HG03571 (cell line): ENCODE results near the gene SLC5A9.

ENCODE experiments used
- ATAC-seq: cut with Tn5 transposase; IDR thresholded peaks from one replicate; pipeline ENCODE4 v1.9.1; 2021; ENCODE audit not compliant: unreplicated experiment

Gene SLC5A9

DNA sequence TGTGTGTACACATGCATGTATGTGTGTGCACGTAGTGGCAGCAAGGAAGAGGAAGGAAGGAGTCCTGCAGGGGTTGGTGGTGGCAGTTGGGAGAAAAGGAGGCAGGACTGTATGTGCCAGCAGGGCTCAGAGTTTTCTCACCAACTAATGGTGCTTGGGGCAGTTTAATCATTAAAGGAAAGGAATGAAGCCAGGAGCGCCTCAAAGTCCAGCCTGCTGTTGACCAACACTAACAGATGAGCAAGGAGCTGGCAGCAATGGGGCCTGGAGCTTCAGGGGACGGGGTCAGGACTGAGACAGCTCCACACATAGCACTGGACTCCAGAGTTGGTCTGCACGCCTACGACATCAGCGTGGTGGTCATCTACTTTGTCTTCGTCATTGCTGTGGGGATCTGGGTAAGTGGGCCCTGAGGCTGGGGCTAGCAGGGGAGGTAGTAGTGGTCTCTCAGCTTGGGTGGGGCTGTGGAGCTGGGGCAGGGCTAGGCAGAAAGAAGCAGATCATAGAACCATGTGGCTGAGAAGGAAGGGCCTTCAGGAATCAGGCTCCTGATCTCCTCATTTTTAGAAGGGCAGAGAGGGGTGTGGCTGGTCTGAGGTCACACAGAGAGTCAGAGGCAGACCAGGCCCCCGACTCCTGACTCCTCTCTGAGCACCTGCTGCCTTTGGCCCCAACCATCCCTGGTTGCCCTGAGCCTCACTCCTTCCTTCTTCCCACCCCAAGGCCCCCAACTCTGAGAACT is at the start of gene SLC5A9:
Gene SLC5A9, plus strand, starts transcription at position 216 of the 742 bp plus-strand sequence. Its CDS starts 21 bp downstream, at position 237.
- ATAC-seq = no peak

DNA sequence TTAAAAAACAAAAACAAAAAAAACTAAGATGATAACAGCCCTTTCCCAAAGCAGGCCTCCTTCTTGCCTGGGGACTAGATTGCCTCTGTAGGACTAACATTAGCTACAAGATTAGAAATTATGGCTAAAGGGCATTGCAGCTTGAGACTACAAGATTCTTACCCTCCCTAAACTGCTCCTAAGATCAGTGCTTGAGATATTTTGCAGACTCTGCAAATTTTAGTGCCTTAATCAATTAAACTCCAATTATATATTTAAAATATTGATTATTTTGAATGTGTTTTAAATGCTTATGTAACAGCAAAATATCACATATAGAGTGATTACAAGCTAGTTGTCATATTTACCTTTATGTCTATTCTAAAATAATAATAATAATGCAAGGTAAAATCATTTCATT is 47.4 kb upstream of the SLC5A9 start:
- no peak for ATAC-seq

DNA sequence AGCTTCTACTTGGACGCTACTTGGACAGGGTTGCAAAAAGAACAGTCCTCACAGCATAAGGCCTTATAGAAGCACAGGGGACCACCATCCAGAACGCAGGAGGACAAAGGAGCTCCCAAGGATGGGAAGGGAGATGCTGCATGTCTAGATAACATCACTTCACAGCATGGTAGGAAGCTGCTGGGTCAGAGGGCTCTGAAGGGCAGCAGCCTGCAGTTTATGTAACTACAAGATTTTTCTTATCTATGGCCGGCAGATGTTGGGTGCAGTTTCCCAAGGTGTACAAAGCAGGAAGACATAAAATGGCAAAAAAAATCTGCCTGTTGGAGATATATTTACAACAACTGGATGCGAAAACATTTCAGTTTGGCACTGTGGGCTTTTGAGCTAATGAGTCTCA is 45.3 kb upstream of the SLC5A9 start:
- ATAC-seq = no peak

DNA sequence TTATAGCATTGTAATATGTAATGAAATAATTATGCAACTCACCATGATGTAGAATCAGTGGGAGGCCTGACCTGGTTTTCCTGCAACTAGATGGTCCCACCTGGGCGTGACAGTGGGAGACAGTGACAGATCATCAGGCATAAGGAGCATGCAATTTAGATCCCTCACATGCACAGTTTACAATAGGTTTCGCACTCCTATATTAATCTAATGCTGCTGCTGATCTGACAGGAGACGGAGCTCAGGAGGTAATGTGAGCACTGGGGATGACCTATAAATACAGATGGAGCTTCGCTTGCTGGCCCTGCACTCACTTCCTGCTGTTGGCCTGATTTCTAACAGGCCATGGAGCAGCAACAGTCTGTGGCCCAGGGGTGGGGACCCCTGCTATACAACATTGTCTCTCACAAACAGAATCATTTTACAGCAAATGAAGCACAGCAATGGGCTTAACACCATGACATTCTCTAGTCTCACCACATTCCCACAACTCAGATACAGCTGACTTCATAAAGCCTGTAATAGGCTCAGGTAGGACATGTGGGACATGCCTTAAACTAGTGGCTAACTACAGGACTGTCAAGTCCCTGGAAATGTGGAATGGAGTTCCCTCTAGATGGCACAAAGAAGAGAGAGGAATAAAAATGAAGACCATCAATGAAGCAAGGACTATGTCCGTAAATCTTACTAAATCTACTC is 40.7 kb upstream of the SLC5A9 start:
- ATAC-seq = no peak

DNA sequence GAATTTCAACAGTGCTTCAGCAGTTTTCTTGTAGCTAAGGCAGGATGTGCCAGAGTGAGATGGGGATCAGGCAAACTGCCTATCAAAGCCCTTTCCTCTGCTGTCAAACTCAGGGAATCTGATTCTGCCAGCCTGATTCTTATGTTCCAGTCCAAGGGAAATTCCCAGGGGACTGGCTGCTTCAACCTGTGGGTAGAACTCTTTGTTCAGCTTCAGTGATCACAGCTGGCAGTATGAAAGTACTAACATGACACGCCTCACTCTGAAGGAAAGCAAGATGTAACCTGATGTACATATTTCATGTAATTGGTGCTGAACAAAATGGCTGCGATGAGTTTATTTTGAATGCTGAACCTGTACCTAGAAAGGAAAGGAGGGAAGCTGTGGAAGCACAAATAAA is 40.1 kb upstream of the SLC5A9 start:
- no peak for ATAC-seq

DNA sequence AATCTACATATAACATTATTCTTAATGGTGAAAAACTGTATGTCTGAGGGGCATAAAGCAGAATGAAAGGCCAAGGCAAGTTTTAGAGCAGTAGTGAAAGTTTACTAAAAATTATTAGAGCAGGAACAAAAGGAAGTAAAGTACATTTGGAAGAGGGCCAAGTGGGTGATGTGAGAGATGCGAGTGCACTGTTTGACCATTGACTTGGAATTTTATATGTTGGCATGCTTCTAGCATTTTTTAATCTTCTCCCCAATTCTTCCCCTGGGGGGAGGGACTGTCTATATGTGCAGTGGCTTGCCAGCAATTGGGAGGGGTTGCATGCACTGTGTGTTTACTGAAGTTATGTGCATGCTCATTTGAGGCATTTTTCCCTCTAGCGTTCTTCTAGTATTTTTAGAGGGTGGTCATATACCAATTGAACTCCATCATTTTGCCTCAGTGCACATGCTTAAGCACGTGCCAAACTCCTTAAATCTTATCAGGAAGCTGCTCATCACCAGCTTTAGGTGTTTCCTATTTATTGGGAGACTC is 36.1 kb upstream of the SLC5A9 start:
- no peak for ATAC-seq

DNA sequence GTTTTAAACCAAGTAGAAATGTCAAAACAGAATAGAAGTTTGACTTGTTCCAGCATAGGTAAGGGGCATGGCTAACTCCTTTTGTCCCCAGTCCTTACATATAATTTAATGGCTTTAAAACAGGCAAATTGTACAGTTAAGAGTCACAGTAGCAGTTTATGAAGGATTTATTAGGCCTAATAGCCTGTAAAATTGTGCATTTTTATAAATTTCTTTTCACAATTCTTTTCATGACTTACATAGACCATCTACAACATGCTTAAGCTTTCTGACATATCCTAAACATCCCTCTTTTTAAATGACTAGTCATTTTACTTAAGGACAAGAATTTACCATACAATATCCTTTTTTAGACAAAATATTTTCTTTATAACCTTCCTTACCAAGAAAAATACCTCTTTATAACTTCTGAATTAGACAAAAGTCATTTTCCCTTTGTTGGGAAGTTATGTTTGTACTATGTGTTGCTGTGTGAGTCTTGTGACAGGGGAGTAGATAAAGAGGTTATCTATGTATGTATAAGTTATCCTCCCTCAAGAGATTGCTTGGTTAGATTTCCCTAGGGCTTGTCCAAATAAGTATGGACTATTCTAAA is 34.5 kb upstream of the SLC5A9 start:
- ATAC-seq = no peak

DNA sequence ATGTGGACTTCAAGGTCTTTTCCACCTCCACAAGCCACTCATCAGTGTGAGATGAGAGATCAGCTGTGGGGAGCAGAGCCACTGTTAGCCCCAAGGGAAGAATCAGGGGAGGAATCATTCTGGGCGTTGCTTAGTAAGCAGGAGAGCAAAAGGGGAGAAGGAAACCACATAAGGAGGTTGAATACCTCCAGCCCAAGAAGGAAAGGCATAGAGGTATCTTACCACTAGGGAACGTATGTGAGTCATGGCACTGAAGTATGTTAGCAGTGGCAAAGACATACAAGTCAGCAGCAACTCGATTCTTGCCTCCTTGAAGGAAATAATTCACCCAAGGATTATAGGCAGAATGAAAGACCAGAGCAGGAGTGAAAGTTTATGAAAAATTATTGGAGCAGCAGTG is 31.6 kb upstream of the SLC5A9 start:
- ATAC-seq = no peak

DNA sequence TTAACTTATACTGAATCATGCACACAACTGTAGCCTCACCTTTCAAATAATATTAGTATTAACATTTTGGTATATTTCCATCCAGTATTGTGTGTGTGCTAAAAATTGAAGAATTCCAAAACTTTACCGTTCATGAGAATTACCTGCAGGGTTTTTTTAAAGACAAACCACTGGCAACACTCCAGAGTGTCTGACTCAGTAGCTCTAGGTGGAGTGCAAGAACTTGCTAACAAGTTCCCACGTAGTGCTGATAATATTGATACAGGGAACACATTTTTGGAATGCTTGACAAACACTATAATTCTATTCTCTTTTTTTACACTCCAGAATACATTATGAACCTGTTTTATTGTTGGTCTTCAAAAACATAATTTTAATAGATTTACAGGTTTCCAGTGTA is 27.7 kb upstream of the SLC5A9 start:
- ATAC-seq = no peak

DNA sequence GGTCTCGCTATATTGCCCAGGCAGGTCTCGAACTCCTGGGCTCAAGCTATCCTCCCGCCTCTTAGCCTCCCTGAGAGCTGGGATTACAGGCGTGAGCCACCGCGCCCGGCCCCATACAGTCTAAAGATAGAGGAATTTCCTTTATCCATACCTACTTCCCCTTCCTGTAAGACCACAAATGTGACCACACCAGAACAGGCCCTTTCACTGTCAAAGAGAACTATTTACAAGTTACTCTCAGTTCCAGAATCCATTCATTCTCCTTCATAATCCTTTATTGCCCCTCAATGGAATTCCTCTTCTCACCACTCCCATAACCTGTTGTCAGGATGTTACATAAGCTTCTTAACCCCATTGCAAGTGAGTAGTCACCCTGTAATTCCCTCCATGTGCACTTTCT is 26.3 kb upstream of the SLC5A9 start:
- no peak for ATAC-seq

DNA sequence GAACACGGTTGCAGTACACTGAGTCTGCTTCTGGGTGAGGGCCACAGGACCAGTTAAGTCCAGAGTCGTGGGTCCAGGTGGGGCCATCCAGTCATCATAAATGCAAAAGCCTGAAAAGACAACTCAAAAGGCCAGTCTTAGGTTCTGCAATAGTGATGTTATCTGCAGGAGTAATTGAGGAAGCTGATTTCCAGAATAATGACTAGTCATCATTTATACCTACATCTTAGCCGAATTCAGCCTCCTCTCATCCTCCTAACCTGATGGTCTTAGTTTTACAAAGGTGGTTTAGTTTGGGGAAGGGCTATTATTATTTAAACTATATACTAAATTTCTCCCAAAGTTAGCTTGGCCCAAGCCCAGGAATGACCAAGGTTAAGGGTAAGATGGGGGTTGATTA is 23.5 kb upstream of the SLC5A9 start:
- ATAC-seq = no peak

DNA sequence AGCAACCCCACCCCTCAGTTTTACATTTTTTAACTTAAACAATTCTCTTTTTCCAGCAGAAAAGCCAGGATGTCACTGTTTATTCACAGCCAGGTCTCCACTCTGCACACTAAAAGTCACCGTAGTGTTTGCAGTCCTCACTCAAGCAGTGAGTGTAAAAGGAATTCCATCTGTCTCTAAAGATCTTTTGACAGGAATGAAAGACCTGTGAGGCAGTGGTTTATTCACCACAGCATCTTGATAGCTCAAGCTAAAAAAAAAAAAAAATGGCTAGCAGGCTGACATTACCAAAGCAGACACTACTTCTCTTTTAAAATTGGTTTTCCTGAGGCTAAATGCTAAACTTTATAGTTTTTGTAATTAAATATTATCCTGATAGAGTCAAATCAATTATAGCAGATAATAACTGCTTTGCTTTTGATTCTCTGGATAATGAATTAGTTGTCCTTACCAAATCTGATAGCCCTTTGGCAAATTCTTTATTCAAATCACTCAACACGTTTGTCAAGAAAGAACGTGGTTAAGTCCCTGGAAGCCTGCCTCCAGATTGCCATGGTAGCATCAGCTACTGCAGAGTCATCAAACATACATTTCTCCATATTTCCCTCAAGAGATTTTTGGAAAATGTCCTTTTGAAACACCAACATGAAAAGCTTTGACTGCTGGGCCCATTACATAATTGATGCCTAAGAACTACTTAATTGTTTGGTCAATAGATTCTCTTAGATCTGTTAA is 22.2 kb upstream of the SLC5A9 start:
- no peak for ATAC-seq

DNA sequence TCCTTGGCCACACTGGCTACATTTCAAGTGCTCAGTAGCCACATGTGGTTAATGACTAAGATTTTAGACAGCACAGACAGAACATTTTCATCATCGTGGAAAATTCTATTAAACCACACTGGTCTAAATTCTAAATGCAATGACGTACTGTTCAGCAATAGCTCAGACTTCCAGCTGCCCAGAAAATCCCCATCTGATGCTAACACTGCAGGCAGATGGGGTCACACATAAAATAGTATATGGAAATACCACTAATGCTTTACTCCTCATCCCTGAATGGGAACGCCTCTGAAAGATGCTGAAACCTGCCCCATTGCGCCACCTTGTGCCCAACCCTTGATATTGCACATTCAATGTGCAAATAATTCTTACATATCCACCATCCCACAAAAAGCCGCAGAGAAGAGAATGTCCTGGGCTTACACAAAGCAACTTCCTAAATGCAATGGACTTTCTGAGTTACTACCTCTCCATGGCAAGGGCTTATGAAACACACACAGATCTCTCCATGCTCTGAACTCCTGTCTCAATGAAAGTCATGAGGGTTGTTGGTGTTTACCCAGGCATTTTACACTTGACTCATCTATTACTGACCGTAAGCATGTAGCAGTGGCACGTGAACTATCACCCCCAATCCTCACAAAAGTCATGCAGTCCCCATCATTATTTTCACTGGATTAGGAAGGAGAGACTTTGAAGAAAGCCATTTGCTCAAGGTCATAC is 20.3 kb upstream of the SLC5A9 start:
- ATAC-seq = no peak

DNA sequence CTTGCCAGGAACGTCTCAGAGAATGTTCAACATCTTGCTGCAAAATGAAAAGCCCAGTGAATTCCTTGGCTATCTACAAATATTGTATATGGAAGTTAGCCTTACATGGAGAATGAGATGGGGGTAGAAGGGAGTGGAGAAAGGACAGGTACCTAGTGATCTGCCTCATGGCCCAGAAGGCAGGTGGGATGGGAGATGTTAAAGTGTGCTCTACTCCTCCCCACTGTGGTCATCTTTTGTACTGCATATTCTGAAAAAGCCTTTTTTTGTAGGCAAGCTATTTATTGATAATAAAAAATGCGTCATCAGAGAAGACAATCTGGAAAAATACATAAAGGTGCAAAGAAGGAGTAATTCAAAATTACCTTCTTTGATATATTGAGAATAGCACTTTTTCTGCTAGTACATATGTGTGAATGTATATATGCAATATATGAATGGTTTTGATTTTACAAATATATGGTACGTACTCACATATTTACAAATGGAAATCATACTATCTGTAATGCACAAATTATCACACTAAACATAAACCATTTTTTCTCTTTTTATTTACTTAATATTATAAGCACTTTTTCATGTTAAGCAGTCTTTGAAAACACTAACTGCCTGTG is 19.1 kb upstream of the SLC5A9 start:
- ATAC-seq = no peak

DNA sequence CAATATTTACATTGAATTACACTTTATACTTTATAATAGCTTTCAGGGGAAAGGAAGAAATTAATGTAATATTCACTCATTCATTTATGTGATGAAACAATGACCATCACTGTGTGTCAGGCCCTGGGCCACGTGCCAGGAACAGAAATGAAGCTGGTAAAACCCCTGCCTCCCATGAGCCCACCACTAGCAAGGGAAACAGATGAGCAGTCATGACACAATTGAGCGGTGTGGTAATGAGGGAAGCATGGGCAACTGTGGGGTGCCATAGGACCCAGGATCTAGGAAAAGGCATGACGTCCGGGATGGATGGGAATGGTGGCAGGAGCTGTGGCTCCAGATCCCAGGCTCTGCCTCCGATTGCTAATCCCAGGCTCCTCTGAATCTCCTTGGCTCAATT is 17.0 kb upstream of the SLC5A9 start:
- ATAC-seq = no peak

DNA sequence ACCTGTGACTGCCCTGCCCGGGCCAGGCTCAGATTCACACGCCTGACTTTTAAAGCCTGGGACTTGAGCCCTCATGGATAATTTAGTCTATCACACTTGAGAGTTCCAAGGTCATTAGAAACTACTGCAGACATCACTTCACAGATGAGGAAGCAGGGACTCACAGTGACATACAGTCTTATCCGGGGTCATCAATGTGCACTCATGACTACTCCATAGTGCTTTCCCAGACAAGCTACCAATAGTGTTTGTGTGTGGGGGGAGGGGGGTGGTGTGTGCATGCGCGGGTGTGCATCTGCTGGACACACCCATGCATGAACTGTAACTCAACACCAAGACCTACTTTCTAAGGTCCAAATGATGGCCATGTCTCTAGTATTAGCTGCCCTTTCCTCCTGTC is 16.1 kb upstream of the SLC5A9 start:
- no peak for ATAC-seq

DNA sequence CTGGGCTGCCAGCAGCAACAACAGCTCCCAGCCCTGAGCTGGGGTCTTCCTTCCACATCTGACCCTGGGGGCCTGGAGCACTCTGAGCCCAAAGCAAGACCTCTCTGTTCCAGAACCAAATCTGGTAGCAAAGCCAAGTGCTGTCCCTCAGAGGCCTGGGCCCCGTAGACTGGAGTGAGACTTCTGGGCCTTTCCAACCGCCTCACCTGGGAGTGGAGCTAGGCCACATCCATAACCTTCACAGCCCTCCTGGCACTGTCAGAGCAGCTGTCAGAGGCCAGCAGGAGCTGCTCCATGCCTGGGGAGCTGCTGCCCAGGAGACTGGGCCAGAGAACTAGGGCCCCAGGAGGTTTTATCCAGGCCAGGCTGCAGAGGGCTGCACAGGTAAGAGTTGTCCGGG is 15.4 kb upstream of the SLC5A9 start:
- no peak for ATAC-seq

DNA sequence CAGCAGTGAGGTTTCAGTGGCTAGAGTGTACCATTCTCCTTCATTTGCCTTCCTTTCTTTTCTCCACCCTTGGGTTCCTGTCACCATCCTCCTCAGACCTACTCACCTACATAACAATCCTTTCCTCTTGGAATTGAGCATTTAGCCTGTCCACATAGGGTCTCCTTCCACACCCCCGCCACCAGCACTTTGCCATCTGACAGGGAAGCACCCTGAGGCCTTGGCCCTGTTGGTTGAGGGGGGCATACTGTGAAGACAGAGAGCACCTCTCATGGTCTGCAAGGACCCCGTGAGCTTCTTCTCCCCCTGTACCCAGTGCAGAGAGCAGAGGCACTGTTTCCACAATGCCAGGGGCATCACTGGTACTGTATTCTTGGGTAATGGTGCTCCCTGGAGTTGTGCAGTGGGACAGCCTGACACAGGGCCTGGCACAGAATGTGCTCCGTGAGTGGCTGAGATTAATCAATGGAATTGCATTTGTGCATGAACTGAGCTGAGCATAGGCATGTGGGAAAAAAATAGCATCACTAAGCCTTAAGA is 14.9 kb upstream of the SLC5A9 start:
- no peak for ATAC-seq

DNA sequence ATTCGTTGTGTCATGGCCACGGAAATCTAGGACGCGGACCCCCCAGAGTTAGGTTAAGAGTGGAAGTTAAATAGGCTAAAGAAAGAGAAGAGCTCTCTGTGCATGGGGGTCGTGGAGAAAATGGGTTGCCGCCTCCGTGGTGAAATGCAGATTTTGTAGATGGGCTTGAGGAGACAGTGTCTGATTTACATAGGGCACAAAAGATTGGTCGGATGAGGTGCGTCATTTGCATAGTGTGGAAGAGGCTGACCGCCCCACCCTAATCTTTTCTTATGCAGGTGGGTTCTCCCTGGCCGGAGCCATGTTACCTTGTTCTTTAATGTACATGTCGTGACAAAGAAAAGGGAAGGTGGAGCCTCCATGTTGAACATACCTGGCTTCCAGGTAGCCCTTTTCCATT is 14.3 kb upstream of the SLC5A9 start:
- no peak for ATAC-seq

DNA sequence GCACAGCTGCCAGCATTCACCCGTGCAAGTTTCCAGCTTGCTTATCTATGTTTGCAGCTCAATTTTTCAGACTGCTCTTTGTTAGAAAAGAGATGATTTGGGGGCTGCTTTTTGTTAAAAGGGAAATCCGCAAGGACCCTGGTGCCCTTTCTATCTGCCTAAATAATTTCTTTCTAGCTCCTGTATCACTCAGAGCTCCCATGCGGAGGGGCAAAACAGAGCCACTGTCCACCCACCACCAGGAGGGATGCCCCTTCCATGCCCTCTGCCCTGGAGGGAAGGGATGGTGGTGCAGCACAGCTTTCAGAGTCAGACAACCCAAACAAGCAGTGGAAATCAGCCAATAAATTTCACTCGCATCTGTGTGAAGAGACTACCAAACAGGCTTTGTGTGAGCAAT is 13.9 kb upstream of the SLC5A9 start:
- no peak for ATAC-seq
